Activated CD4-positive, alpha-beta T cell treated with anti-CD3 and anti-CD28 coated beads for 48 hours (primary cell): Measurements from ENCODE around the gene FNBP1L.

Source experiments
- DNase-seq: peaks from one replicate; pipeline ENCODE4 v3.0.0-alpha.2; 2020

FNBP1L gene

GRCh38 chr1:93595743-93596142, 147.8 kb downstream of the FNBP1L start:
- no peak for DNase-seq

GRCh38 chr1:93596329-93597089, 148.6 kb downstream of the FNBP1L start:
- no peak for DNase-seq

GRCh38 chr1:93597709-93598108, 149.8 kb downstream of the FNBP1L start:
- DNase-seq: no peak

- DNase-seq: no peak
These were observed 150.5 kb downstream of the FNBP1L start for GRCh38 chr1:93598396-93598795.

GRCh38 chr1:93598861-93599439, 151.0 kb downstream of the FNBP1L start:
- no peak for DNase-seq

- DNase-seq: no peak
These were observed 151.6 kb downstream of the FNBP1L start for GRCh38 chr1:93599479-93599878.

GRCh38 chr1:93600663-93601062, 152.7 kb downstream of the FNBP1L start:
- no peak for DNase-seq

GRCh38 chr1:93601686-93602085, 153.8 kb downstream of the FNBP1L start:
- no peak for DNase-seq

GRCh38 chr1:93602101-93602500, 154.2 kb downstream of the FNBP1L start:
- no peak for DNase-seq

- no peak for DNase-seq
These were observed 155.2 kb downstream of the FNBP1L start for GRCh38 chr1:93603106-93603505.

- DNase-seq: no peak
These were observed 155.7 kb downstream of the FNBP1L start for GRCh38 chr1:93603601-93604000.
